ENCODE data around the gene ZCCHC3. TPM values are rescaled to one million over a fixed set of nuclear protein-coding genes. Genes with fewer than 3 reads are reported as not detected.

ZCCHC3 gene
- total RNA-seq, 1 donor from 2014 or later = 23.3 TPM

DNA sequence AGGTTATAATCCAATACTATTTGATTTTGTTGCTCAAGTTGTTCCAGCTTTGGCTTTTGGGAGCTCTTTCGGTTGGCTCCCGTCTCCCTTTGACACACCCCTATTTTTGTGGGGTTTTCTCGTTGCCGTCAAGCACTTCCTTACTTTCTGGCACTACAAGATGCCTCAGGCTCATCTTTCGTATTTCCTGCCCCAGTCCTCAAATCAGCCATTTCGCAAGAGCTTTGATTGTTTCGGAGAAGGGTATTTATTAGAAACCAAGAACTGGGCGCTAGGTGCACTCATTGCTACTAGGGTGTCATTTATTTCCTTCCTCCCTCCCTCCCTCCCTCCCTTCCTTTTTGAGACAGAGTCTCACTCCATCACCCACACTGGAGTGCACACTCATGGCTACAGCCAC, 14.7 kb downstream of the ZCCHC3 start:
- TF ChIP-seq, protein P1, sequence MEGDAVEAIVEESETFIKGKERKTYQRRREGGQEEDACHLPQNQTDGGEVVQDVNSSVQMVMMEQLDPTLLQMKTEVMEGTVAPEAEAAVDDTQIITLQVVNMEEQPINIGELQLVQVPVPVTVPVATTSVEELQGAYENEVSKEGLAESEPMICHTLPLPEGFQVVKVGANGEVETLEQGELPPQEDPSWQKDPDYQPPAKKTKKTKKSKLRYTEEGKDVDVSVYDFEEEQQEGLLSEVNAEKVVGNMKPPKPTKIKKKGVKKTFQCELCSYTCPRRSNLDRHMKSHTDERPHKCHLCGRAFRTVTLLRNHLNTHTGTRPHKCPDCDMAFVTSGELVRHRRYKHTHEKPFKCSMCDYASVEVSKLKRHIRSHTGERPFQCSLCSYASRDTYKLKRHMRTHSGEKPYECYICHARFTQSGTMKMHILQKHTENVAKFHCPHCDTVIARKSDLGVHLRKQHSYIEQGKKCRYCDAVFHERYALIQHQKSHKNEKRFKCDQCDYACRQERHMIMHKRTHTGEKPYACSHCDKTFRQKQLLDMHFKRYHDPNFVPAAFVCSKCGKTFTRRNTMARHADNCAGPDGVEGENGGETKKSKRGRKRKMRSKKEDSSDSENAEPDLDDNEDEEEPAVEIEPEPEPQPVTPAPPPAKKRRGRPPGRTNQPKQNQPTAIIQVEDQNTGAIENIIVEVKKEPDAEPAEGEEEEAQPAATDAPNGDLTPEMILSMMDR (IDR thresholded peaks at IDR 0.05; ENCODE audit: insufficient read depth, low read length, poor library complexity, severe bottlenecking) = no peak
- no peak for DNase-seq (ENCODE audit: low read depth)
- H3K4me3 ChIP-seq (ENCODE audit: low read depth, low read length) = no peak overlapping the region
- no peaks in the 10 kb centered on the region for H3K27me3 ChIP-seq (ENCODE audit: control insufficient read depth, insufficient read depth, low read length)
- no peaks in the 10 kb centered on the region for H3K36me3 ChIP-seq (ENCODE audit: control insufficient read depth, insufficient read depth, low read length)

DNA sequence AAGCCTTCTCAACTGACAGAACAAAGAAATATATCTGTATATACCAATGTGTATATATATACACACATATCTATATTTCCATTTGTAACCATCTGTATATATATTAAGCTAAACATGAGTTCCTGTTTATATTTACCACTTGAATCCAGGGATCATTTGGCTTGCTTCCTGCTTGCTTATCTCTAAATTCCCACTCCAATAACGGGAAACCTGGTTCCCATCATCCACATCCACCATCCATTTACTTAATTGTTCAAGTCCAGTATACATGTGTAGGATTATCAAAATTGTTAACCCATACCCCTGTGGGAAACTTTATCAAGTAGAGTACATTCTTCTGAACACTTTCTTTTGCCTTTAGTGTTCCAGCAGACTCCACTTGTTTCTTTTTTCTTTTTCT, 15.5 kb downstream of the ZCCHC3 start:
- H3K27me3 ChIP-seq (ENCODE audit: control insufficient read depth, insufficient read depth, low read length) = no peaks in the 10 kb centered on the region
- TF ChIP-seq, protein P1 (IDR thresholded peaks at IDR 0.05; ENCODE audit: insufficient read depth, low read length, poor library complexity, severe bottlenecking) = no peak

DNA sequence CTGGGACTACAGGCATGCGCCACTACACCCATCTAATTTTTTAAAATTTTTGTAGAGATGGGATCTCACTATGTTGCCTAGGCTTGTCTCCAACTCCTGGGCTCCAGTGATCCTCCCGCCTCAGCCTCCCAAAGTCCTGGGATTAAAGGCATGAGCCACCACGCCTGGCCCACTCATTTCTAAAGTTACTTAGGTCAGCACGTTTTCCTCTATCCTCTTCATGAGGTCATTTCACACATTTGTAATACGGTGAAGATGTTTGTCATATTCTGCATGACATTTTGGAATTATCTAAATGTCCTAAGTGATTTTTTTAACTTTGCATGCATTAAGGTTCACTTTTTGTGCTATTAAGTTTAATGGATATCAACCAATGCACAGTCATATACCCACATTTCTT, 16.0 kb downstream of the ZCCHC3 start:
- Histone ChIP-seq H3K27me3 (ENCODE audit: control insufficient read depth, insufficient read depth, low read length) (no peaks in the 10 kb centered on the region), H3K36me3 (ENCODE audit: control insufficient read depth, insufficient read depth, low read length) (no peaks in the 10 kb centered on the region), H3K4me3 (ENCODE audit: low read depth, low read length) (no peak overlapping the region)
- DNase-seq (ENCODE audit: low read depth) = no peak
- TF ChIP-seq, protein P1 (IDR thresholded peaks at IDR 0.05; ENCODE audit: insufficient read depth, low read length, poor library complexity, severe bottlenecking) = no peak

More for the DNA sequence above, 15.5 kb downstream of the ZCCHC3 start:
- H3K36me3 ChIP-seq (ENCODE audit: control insufficient read depth, insufficient read depth, low read length) = no peaks in the 10 kb centered on the region
- no peak overlapping the region for H3K4me3 ChIP-seq (ENCODE audit: low read depth, low read length)
- DNase-seq (ENCODE audit: low read depth) = no peak

DNA sequence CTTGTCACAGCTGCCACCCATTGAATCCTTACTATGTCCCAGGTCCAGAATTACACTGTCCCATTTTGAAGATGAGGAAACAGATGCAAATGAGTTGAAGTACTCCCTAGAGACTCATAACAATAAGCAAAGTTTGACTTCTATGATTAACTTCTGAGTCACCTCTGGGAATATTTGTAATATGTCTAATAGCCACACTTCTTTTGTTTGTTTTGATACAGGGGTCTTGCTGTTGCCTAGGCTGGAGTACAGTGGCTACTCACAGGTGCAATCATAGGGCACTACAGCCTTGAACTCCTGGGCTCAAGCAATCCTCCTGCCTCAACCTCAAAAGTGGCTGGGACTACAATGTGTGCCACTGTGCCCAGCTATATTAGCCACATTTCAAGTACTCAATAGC, 16.6 kb downstream of the ZCCHC3 start:
- TF ChIP-seq, protein P1 (IDR thresholded peaks at IDR 0.05; ENCODE audit: insufficient read depth, low read length, poor library complexity, severe bottlenecking) = no peak

DNA sequence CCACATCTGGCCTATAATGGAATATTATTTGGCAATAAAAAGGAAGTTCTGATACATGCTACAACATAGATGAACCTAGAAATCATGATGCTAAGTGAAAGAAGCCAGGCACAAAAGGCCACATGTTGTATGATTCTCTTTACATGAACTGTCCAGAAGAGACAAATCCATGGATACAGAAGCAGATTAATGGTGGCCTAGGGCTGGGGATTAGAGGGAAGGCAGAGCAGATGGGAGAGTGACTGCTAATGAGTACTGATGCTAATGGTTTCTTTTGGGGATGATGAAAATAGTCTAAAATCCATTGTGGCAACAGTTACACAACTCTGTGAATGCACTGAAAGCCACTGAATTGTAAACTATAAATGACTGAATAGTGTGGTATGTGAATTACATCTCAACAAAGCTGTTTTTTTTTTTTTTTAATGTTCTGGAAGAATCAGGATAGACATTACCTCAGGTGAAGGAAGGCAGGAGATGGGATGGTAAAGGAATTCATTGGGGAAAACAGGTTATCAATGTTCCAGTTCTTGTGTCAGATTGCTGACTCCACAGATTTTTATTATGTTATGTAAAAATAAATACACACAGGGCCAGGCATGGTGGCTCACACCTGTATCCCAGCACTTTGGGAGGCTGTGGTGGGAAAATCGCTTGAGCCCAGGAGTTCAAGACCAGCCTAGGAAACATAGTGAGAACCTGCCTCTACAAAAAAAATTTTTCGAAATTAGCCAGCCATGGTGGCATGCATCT, 19.1 kb downstream of the ZCCHC3 start:
- Histone ChIP-seq H3K4me3 (ENCODE audit: low read depth, low read length) (no peak overlapping the region), H3K36me3 (ENCODE audit: control insufficient read depth, insufficient read depth, low read length) (no peaks in the 10 kb centered on the region), H3K27me3 (ENCODE audit: control insufficient read depth, insufficient read depth, low read length) (no peaks in the 10 kb centered on the region)
- no peak for DNase-seq (ENCODE audit: low read depth)
- TF ChIP-seq, protein P1 (IDR thresholded peaks at IDR 0.05; ENCODE audit: insufficient read depth, low read length, poor library complexity, severe bottlenecking) = no peak

More for the DNA sequence above, 16.6 kb downstream of the ZCCHC3 start:
- DNase-seq (ENCODE audit: low read depth) = no peak
- H3K27me3 ChIP-seq (ENCODE audit: control insufficient read depth, insufficient read depth, low read length) = no peaks in the 10 kb centered on the region
- H3K36me3 ChIP-seq (ENCODE audit: control insufficient read depth, insufficient read depth, low read length) = no peaks in the 10 kb centered on the region
- H3K4me3 ChIP-seq (ENCODE audit: low read depth, low read length) = no peak overlapping the region
